IMR-90 (cell line): ENCODE measurements around the gene ACVR1. TPM values are rescaled to one million over a fixed set of nuclear protein-coding genes. Genes with fewer than 3 reads are reported as not detected.
A peak's percentile ranks its signal among the peaks of the same experiment; 100 is the strongest.

Source experiments
- ATAC-seq: fragments of 200-7000 bp; cut with Tn5 transposase; 2 replicates; pipeline ENCODE4 v1.9.1; 2020; ENCODE audit warnings: low read depth, mild to moderate bottlenecking, moderate library complexity
- BruUV-seq: library from RNA; stranded (reverse); fragments of 400-500 nt; replicated peaks from 2 replicates; lab custom pipeline; 2021; lab: Mats Ljungman, UMichigan
- CTCF ChIA-PET: fragments of 300-600 bp; formaldehyde crosslinking; extraction: SDS; loops from one replicate; lab custom pipeline; 2021; ENCODE audit warnings: antibody characterized with exemption; lab: Yijun Ruan, JAX
- POLR2A ChIA-PET: fragments of 300-600 bp; sonication (Branson Sonifier 250); formaldehyde crosslinking; loops from one replicate; lab custom pipeline; 2022; ENCODE audit warnings: antibody characterized with exemption; ENCODE audit not compliant: unreplicated experiment; lab: Charles Lee
- DNase-seq: peaks from one replicate; pipeline ENCODE4 v3.0.0; 2013
- H2AFZ ChIP-seq: replicated peaks from 2 replicates; pipeline ENCODE3; 2013; ENCODE audit warnings: low read length, mild to moderate bottlenecking; ENCODE audit not compliant: poor library complexity
- H2AK5ac ChIP-seq: 2 replicates; pipeline ENCODE4 v1.6.1; 2013; ENCODE audit warnings: low read depth, low read length, inconsistent platforms
- H2AK9ac ChIP-seq: replicated peaks from 2 replicates; pipeline ENCODE3; 2013; ENCODE audit warnings: mild to moderate bottlenecking, low read depth, low read length, moderate library complexity; ENCODE audit not compliant: poor library complexity
- H2BK120ac ChIP-seq: 2 replicates; pipeline ENCODE4 v1.6.1; 2013; ENCODE audit warnings: low read depth, low read length, inconsistent platforms
- H2BK15ac ChIP-seq: 3 replicates; pipeline ENCODE4 v1.6.1; 2013; ENCODE audit warnings: low read depth, low read length, inconsistent platforms
- H2BK20ac ChIP-seq: 2 replicates; pipeline ENCODE4 v1.6.1; 2013; ENCODE audit warnings: low read depth, mild to moderate bottlenecking, inconsistent platforms, low read length, moderate library complexity
- H2BK5ac ChIP-seq: 2 replicates; pipeline ENCODE4 v1.6.1; 2013; ENCODE audit warnings: mild to moderate bottlenecking, low read depth, low read length, inconsistent platforms; ENCODE audit not compliant: poor library complexity, severe bottlenecking
- H3K14ac ChIP-seq: replicated peaks from 2 replicates; pipeline ENCODE4 v1.6.1; 2013; ENCODE audit warnings: low read depth, low read length, inconsistent platforms
- H3K18ac ChIP-seq: 2 replicates; pipeline ENCODE4 v1.6.1; 2013; ENCODE audit warnings: low read depth, low read length, control low read depth
- H3K23ac ChIP-seq: 2 replicates; pipeline ENCODE4 v1.6.1; 2013; ENCODE audit warnings: low read depth, low read length, inconsistent platforms
- H3K27ac ChIP-seq: 2 replicates; pipeline ENCODE4 v1.5.1; 2013; ENCODE audit warnings: mild to moderate bottlenecking, control low read depth, low read length; ENCODE audit not compliant: insufficient read depth
- H3K27me3 ChIP-seq: 2 replicates; pipeline ENCODE4 v1.6.1; 2013; ENCODE audit warnings: low read length; ENCODE audit not compliant: control insufficient read depth, insufficient read depth
- H3K36me3 ChIP-seq: 2 replicates; pipeline ENCODE4 v1.6.1; 2013; ENCODE audit warnings: low read length, mixed read lengths; ENCODE audit not compliant: control insufficient read depth, insufficient read depth
- H3K4ac ChIP-seq: 2 replicates; pipeline ENCODE4 v1.6.1; 2013; ENCODE audit warnings: low read depth, low read length, inconsistent platforms
- H3K4me1 ChIP-seq: 2 replicates; pipeline ENCODE4 v1.6.1; 2013; ENCODE audit warnings: low read length, mixed read lengths; ENCODE audit not compliant: control insufficient read depth, insufficient read depth
- H3K4me2 ChIP-seq: 2 replicates; pipeline ENCODE4 v1.6.1; 2013; ENCODE audit warnings: low read depth, mild to moderate bottlenecking, control low read depth, low read length, moderate library complexity
- H3K4me3 ChIP-seq: 2 replicates; pipeline ENCODE4 v1.5.1; 2013; ENCODE audit warnings: low read depth, mild to moderate bottlenecking, control low read depth, low read length, moderate library complexity; ENCODE audit not compliant: insufficient read depth
- H3K56ac ChIP-seq: 2 replicates; pipeline ENCODE4 v1.6.1; 2013; ENCODE audit warnings: low read length, inconsistent platforms; ENCODE audit not compliant: insufficient read depth; ENCODE audit errors: extremely low read depth
- H3K79me1 ChIP-seq, 2 experiments: 2 replicates each; pipeline ENCODE4 v1.6.1; 2013; ENCODE audit warnings: low read length in 2 of 2, inconsistent platforms in 1 of 2, low read depth in 1 of 2
- H3K9ac ChIP-seq: 2 replicates; pipeline ENCODE4 v1.6.1; 2013; ENCODE audit warnings: low read depth, low read length, control low read depth
- H3K9me1 ChIP-seq: 2 replicates; pipeline ENCODE4 v1.6.1; 2013; ENCODE audit warnings: low read length, inconsistent platforms; ENCODE audit not compliant: insufficient read depth
- H3K9me3 ChIP-seq: 2 replicates; pipeline ENCODE4 v1.6.1; 2013; ENCODE audit warnings: low read length; ENCODE audit not compliant: control insufficient read depth, insufficient read depth
- H4K20me1 ChIP-seq: 2 replicates; pipeline ENCODE4 v1.6.1; 2013; ENCODE audit warnings: low read length, inconsistent platforms; ENCODE audit not compliant: insufficient read depth
- H4K5ac ChIP-seq: 2 replicates; pipeline ENCODE4 v1.6.1; 2013; ENCODE audit warnings: mild to moderate bottlenecking, low read depth, low read length, control low read depth
- H4K8ac ChIP-seq, 2 experiments: 2 replicates each; pipeline ENCODE4 v1.6.1; 2013; ENCODE audit warnings: low read depth in 2 of 2, low read length in 2 of 2, control low read depth in 1 of 2, inconsistent platforms in 1 of 2
- H4K91ac ChIP-seq: 2 replicates; pipeline ENCODE4 v1.6.1; 2013; ENCODE audit warnings: low read depth, low read length, inconsistent platforms; ENCODE audit not compliant: insufficient read depth
- CEBPB ChIP-seq: IDR thresholded peaks from 2 replicates; pipeline ENCODE4 v1.6.1; 2012; ENCODE audit warnings: low read depth, low read length, improper control_type of control experiment
- RFX5 ChIP-seq: IDR thresholded peaks from 2 replicates; pipeline ENCODE4 v1.8.0; 2012; ENCODE audit warnings: low read depth, mild to moderate bottlenecking, low read length, moderate library complexity
- WGBS, 2 experiments: methylation state at CpG; one replicate each; pipeline versions ENCODE4 v1.1.5 to v1.1.7; 2013; ENCODE audit warnings: missing lambda C conversion rate in 2 of 2; ENCODE audit not compliant: insufficient read length in 1 of 2; ENCODE audit errors: extremely low coverage in 2 of 2; 5-methylcytosine and 5-hydroxymethylcytosine counted together
- dilution Hi-C: fragments of 300-500 bp; cut with HindIII; formaldehyde crosslinking; loops from one replicate; pipeline ENCODE4 v1.14.3; 2018; ENCODE audit warnings: low sequenced_read_pairs; ENCODE audit not compliant: unreplicated experiment
- in situ Hi-C: fragments of 300-500 bp; cut with MboI; formaldehyde crosslinking; loops from 3 replicates; pipeline ENCODE4 v1.14.3; 2019; ENCODE audit warnings: low sequenced_read_pairs, inconsistent platforms, mixed read lengths
- intact Hi-C: fragments of 100-400 bp; cut with micrococcal nuclease; formaldehyde crosslinking; loops from 2 replicates; pipeline ENCODE4 v1.10.0; 2022
- polyA plus RNA-seq, 3 experiments: library from polyadenylated mRNA; depleted of rRNA; stranded (reverse); fragments of >200 nt; gene quantifications; 2 replicates each; pipeline ENCODE4 v1.2.3, GENCODE V29; 2012; ENCODE audit warnings: low replicate concordance in 1 of 3
- total RNA-seq: library from RNA; depleted of rRNA; stranded (reverse); fragments of >200 nt; gene quantifications from 2 replicates; pipeline ENCODE4 v1.2.3, GENCODE V29; 2012

ACVR1 gene
- total and polyA plus RNA-seq, 2 of the 4 experiments (the other 2 are of a cell fraction), result 21.1 to 40.8 TPM

DNA sequence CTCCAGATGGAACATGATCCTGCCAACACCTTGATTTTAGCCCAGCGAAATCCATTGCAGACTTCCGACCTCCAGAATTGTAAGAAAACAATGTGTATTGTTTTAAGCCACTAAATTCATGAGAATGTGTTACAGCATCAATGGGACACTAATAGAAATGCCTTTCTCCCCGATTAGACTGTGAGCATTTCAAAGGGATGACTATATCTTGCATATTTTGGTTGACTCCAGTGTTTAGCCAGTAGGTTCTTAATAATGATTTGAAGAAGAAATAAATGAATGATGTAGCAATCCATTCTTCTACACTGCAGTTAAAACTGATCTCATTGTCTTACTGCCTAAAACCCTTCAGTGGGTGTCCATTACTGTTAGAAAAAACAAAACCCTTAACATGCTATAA, 180.1 kb downstream of the ACVR1 start:
- Histone ChIP-seq H2BK20ac (no peak overlapping the region), H2BK120ac (peak overlapping the region; percentile 35; the same call in 1 of the 2 replicates), H3K4me3 (no peak overlapping the region), H3K9me3 (no peaks in the 10 kb centered on the region; the same call in 1 of the 2 replicates), H3K23ac (no peak overlapping the region), H3K18ac (peak overlapping the region; percentile 57; the same call in 1 of the 2 replicates), H2AK9ac (no peak overlapping the region), H3K4me1 (peaks cover 6% of the 10 kb centered on the region; the same call in 1 of the 2 replicates), H3K4ac (peak overlapping the region; percentile 45; the same call in 1 of the 2 replicates), H3K79me1 (no peaks in the 10 kb centered on the region), H3K27me3 (no peaks in the 10 kb centered on the region), H3K9ac (no peak overlapping the region), H3K56ac (no peak overlapping the region), H2BK15ac (no peak overlapping the region), H2AFZ (no peak overlapping the region), H2AK5ac (no peak overlapping the region), H4K20me1 (no peaks in the 10 kb centered on the region), H3K9me1 (0 out of 2 replicates have a peak, but pooled peaks cover 2% of the 10 kb centered on the region), H3K27ac (peak overlapping the region; percentile 33; the same call in 1 of the 2 replicates), H3K4me2 (peak overlapping the region; percentile 62; the same call in 1 of the 2 replicates), H2BK5ac (peak overlapping the region; percentile 89), H4K5ac (peak overlapping the region; percentile 70; the same call in 1 of the 2 replicates), H4K8ac (0 out of 4 replicates have a peak overlapping the region, but pooled peaks of 1 of the 2 experiments have one; percentile 8), H4K91ac (no peak overlapping the region), H3K14ac (peak overlapping the region; percentile 33; the same call in 1 of the 2 replicates), H3K36me3 (0 out of 2 replicates have a peak, but pooled peaks cover 1% of the 10 kb centered on the region)
- TF ChIP-seq RFX5, result no peak
- peak; percentile 72 for TF ChIP-seq CEBPB
- WGBS, 2 experiments, result no CpG with 5 or more reads among the region's 3 CpGs
- intact Hi-C loops, result no loop called here
- BruUV-seq, result no TSS peak
- dilution Hi-C loops, result no loop called here
- DNase-seq (peak; percentile 85), ATAC-seq (peak; percentile 70)
- ChIA-PET POLR2A (no interaction called here), CTCF (interaction anchor here (0.7 kb wide), 1 partner anchor 27 kb away, joined by 4 read pairs; no protein-coding TSS in a partner anchor)
- in situ Hi-C loops, result no loop called here
